ENCODE measurements around the gene EPS15.

- TF ChIP-seq, protein P1, sequence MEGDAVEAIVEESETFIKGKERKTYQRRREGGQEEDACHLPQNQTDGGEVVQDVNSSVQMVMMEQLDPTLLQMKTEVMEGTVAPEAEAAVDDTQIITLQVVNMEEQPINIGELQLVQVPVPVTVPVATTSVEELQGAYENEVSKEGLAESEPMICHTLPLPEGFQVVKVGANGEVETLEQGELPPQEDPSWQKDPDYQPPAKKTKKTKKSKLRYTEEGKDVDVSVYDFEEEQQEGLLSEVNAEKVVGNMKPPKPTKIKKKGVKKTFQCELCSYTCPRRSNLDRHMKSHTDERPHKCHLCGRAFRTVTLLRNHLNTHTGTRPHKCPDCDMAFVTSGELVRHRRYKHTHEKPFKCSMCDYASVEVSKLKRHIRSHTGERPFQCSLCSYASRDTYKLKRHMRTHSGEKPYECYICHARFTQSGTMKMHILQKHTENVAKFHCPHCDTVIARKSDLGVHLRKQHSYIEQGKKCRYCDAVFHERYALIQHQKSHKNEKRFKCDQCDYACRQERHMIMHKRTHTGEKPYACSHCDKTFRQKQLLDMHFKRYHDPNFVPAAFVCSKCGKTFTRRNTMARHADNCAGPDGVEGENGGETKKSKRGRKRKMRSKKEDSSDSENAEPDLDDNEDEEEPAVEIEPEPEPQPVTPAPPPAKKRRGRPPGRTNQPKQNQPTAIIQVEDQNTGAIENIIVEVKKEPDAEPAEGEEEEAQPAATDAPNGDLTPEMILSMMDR (IDR thresholded peaks at IDR 0.05): no peak
- TF ChIP-seq ELF1 (IDR thresholded peaks at IDR 0.05) (no peak), YY1 (IDR thresholded peaks at IDR 0.05; ENCODE audit: low read depth) (no peak), SIN3A (IDR thresholded peaks at IDR 0.05; ENCODE audit: borderline replicate concordance, low read depth, low read length) (no peak), POLR2AphosphoS5 (IDR thresholded peaks at IDR 0.05; ENCODE audit: low read depth, low read length) (no peak), ZBTB33 (IDR thresholded peaks at IDR 0.05; ENCODE audit: borderline replicate concordance, low read depth) (no peak), REST (IDR thresholded peaks at IDR 0.05; ENCODE audit: low read depth, low read length) (no peak), USF2 (IDR thresholded peaks at IDR 0.05; ENCODE audit: borderline replicate concordance, low read depth, low read length) (no peak)
These were observed 149.9 kb downstream of the EPS15 start for GRCh38 chr1:51369171-51369570.

All from SK-N-SH (cell line).